IMR-90 (cell line): ENCODE data around the gene DEGS2. TPM values are rescaled to one million over a fixed set of nuclear protein-coding genes. Genes with fewer than 3 reads are reported as not detected.

Source experiments
- ATAC-seq: fragments of 200-7000 bp; cut with Tn5 transposase; 2 replicates; pipeline ENCODE4 v1.9.1; 2020; ENCODE audit warnings: low read depth, mild to moderate bottlenecking, moderate library complexity
- BruUV-seq: library from RNA; stranded (reverse); fragments of 400-500 nt; replicated peaks from 2 replicates; lab custom pipeline; 2021; lab: Mats Ljungman, UMichigan
- CTCF ChIA-PET: fragments of 300-600 bp; formaldehyde crosslinking; extraction: SDS; loops from one replicate; lab custom pipeline; 2021; ENCODE audit warnings: antibody characterized with exemption; lab: Yijun Ruan, JAX
- POLR2A ChIA-PET: fragments of 300-600 bp; sonication (Branson Sonifier 250); formaldehyde crosslinking; loops from one replicate; lab custom pipeline; 2022; ENCODE audit warnings: antibody characterized with exemption; ENCODE audit not compliant: unreplicated experiment; lab: Charles Lee
- DNase-seq: peaks from one replicate; pipeline ENCODE4 v3.0.0; 2013
- H2AFZ ChIP-seq: replicated peaks from 2 replicates; pipeline ENCODE3; 2013; ENCODE audit warnings: low read length, mild to moderate bottlenecking; ENCODE audit not compliant: poor library complexity
- H2AK5ac ChIP-seq: 2 replicates; pipeline ENCODE4 v1.6.1; 2013; ENCODE audit warnings: low read depth, low read length, inconsistent platforms
- H2AK9ac ChIP-seq: replicated peaks from 2 replicates; pipeline ENCODE3; 2013; ENCODE audit warnings: mild to moderate bottlenecking, low read depth, low read length, moderate library complexity; ENCODE audit not compliant: poor library complexity
- H2BK120ac ChIP-seq: 2 replicates; pipeline ENCODE4 v1.6.1; 2013; ENCODE audit warnings: low read depth, low read length, inconsistent platforms
- H2BK15ac ChIP-seq: 3 replicates; pipeline ENCODE4 v1.6.1; 2013; ENCODE audit warnings: low read depth, low read length, inconsistent platforms
- H2BK20ac ChIP-seq: 2 replicates; pipeline ENCODE4 v1.6.1; 2013; ENCODE audit warnings: low read depth, mild to moderate bottlenecking, inconsistent platforms, low read length, moderate library complexity
- H2BK5ac ChIP-seq: 2 replicates; pipeline ENCODE4 v1.6.1; 2013; ENCODE audit warnings: mild to moderate bottlenecking, low read depth, low read length, inconsistent platforms; ENCODE audit not compliant: poor library complexity, severe bottlenecking
- H3K14ac ChIP-seq: replicated peaks from 2 replicates; pipeline ENCODE4 v1.6.1; 2013; ENCODE audit warnings: low read depth, low read length, inconsistent platforms
- H3K18ac ChIP-seq: 2 replicates; pipeline ENCODE4 v1.6.1; 2013; ENCODE audit warnings: low read depth, low read length, control low read depth
- H3K23ac ChIP-seq: 2 replicates; pipeline ENCODE4 v1.6.1; 2013; ENCODE audit warnings: low read depth, low read length, inconsistent platforms
- H3K27ac ChIP-seq: 2 replicates; pipeline ENCODE4 v1.5.1; 2013; ENCODE audit warnings: mild to moderate bottlenecking, control low read depth, low read length; ENCODE audit not compliant: insufficient read depth
- H3K27me3 ChIP-seq: 2 replicates; pipeline ENCODE4 v1.6.1; 2013; ENCODE audit warnings: low read length; ENCODE audit not compliant: control insufficient read depth, insufficient read depth
- H3K36me3 ChIP-seq: 2 replicates; pipeline ENCODE4 v1.6.1; 2013; ENCODE audit warnings: low read length, mixed read lengths; ENCODE audit not compliant: control insufficient read depth, insufficient read depth
- H3K4ac ChIP-seq: 2 replicates; pipeline ENCODE4 v1.6.1; 2013; ENCODE audit warnings: low read depth, low read length, inconsistent platforms
- H3K4me1 ChIP-seq: 2 replicates; pipeline ENCODE4 v1.6.1; 2013; ENCODE audit warnings: low read length, mixed read lengths; ENCODE audit not compliant: control insufficient read depth, insufficient read depth
- H3K4me2 ChIP-seq: 2 replicates; pipeline ENCODE4 v1.6.1; 2013; ENCODE audit warnings: low read depth, mild to moderate bottlenecking, control low read depth, low read length, moderate library complexity
- H3K4me3 ChIP-seq: 2 replicates; pipeline ENCODE4 v1.5.1; 2013; ENCODE audit warnings: low read depth, mild to moderate bottlenecking, control low read depth, low read length, moderate library complexity; ENCODE audit not compliant: insufficient read depth
- H3K56ac ChIP-seq: 2 replicates; pipeline ENCODE4 v1.6.1; 2013; ENCODE audit warnings: low read length, inconsistent platforms; ENCODE audit not compliant: insufficient read depth; ENCODE audit errors: extremely low read depth
- H3K79me1 ChIP-seq, 2 experiments: 2 replicates each; pipeline ENCODE4 v1.6.1; 2013; ENCODE audit warnings: low read length in 2 of 2, inconsistent platforms in 1 of 2, low read depth in 1 of 2
- H3K9ac ChIP-seq: 2 replicates; pipeline ENCODE4 v1.6.1; 2013; ENCODE audit warnings: low read depth, low read length, control low read depth
- H3K9me1 ChIP-seq: 2 replicates; pipeline ENCODE4 v1.6.1; 2013; ENCODE audit warnings: low read length, inconsistent platforms; ENCODE audit not compliant: insufficient read depth
- H3K9me3 ChIP-seq: 2 replicates; pipeline ENCODE4 v1.6.1; 2013; ENCODE audit warnings: low read length; ENCODE audit not compliant: control insufficient read depth, insufficient read depth
- H4K20me1 ChIP-seq: 2 replicates; pipeline ENCODE4 v1.6.1; 2013; ENCODE audit warnings: low read length, inconsistent platforms; ENCODE audit not compliant: insufficient read depth
- H4K5ac ChIP-seq: 2 replicates; pipeline ENCODE4 v1.6.1; 2013; ENCODE audit warnings: mild to moderate bottlenecking, low read depth, low read length, control low read depth
- H4K8ac ChIP-seq, 2 experiments: 2 replicates each; pipeline ENCODE4 v1.6.1; 2013; ENCODE audit warnings: low read depth in 2 of 2, low read length in 2 of 2, control low read depth in 1 of 2, inconsistent platforms in 1 of 2
- H4K91ac ChIP-seq: 2 replicates; pipeline ENCODE4 v1.6.1; 2013; ENCODE audit warnings: low read depth, low read length, inconsistent platforms; ENCODE audit not compliant: insufficient read depth
- BHLHE40 ChIP-seq: fragments of 150-350 bp; IDR thresholded peaks from 2 replicates; pipeline ENCODE4 v1.6.1; 2016; ENCODE audit warnings: mild to moderate bottlenecking, low read depth, low read length
- CEBPB ChIP-seq: IDR thresholded peaks from 2 replicates; pipeline ENCODE4 v1.6.1; 2012; ENCODE audit warnings: low read depth, low read length, improper control_type of control experiment
- CHD1 ChIP-seq: IDR thresholded peaks from 2 replicates; pipeline ENCODE4 v1.6.1; 2012; ENCODE audit warnings: low read depth, low read length, improper control_type of control experiment
- CTCF ChIP-seq: conservative IDR thresholded peaks from 2 replicates; pipeline ENCODE4 v1.5.1; 2012; ENCODE audit warnings: mild to moderate bottlenecking, low read depth, low read length, improper control_type of control experiment
- FOS ChIP-seq: fragments of 150-350 bp; IDR thresholded peaks from 2 replicates; pipeline ENCODE4 v1.6.1; 2016; ENCODE audit warnings: low read depth, low read length
- MAFK ChIP-seq: IDR thresholded peaks from 2 replicates; pipeline ENCODE4 v1.6.1; 2012; ENCODE audit warnings: low read depth, low read length, improper control_type of control experiment
- MAZ ChIP-seq: IDR thresholded peaks from 2 replicates; pipeline ENCODE4 v1.6.1; 2012; ENCODE audit warnings: low read depth, mild to moderate bottlenecking, low read length, improper control_type of control experiment, moderate library complexity, borderline replicate concordance
- MXI1 ChIP-seq: IDR thresholded peaks from 2 replicates; pipeline ENCODE4 v1.6.1; 2012; ENCODE audit warnings: low read depth, mild to moderate bottlenecking, low read length, moderate library complexity, borderline replicate concordance
- NFE2L2 ChIP-seq: fragments of 150-350 bp; IDR thresholded peaks from 2 replicates; pipeline ENCODE4 v1.6.1; 2016; ENCODE audit warnings: low read depth, mild to moderate bottlenecking, low read length
- RAD21 ChIP-seq: IDR thresholded peaks from 2 replicates; pipeline ENCODE4 v1.6.1; 2012; ENCODE audit warnings: low read length, improper control_type of control experiment
- RCOR1 ChIP-seq: IDR thresholded peaks from 2 replicates; pipeline ENCODE4 v1.6.1; 2012; ENCODE audit warnings: mild to moderate bottlenecking, low read length, improper control_type of control experiment; ENCODE audit not compliant: insufficient replicate concordance
- SMC3 ChIP-seq: fragments of 150-350 bp; IDR thresholded peaks from 2 replicates; pipeline ENCODE4 v1.6.1; 2016; ENCODE audit warnings: low read depth, mild to moderate bottlenecking, antibody characterized with exemption, low read length, moderate library complexity
- USF2 ChIP-seq: fragments of 150-350 bp; IDR thresholded peaks from 2 replicates; pipeline ENCODE4 v1.6.1; 2017; ENCODE audit warnings: mild to moderate bottlenecking, antibody characterized with exemption, low read length, low read depth
- WGBS, 2 experiments: methylation state at CpG; one replicate each; pipeline versions ENCODE4 v1.1.5 to v1.1.7; 2013; ENCODE audit warnings: missing lambda C conversion rate in 2 of 2; ENCODE audit not compliant: insufficient read length in 1 of 2; ENCODE audit errors: extremely low coverage in 2 of 2; 5-methylcytosine and 5-hydroxymethylcytosine counted together
- dilution Hi-C: fragments of 300-500 bp; cut with HindIII; formaldehyde crosslinking; loops from one replicate; pipeline ENCODE4 v1.14.3; 2018; ENCODE audit warnings: low sequenced_read_pairs; ENCODE audit not compliant: unreplicated experiment
- in situ Hi-C: fragments of 300-500 bp; cut with MboI; formaldehyde crosslinking; loops from 3 replicates; pipeline ENCODE4 v1.14.3; 2019; ENCODE audit warnings: low sequenced_read_pairs, inconsistent platforms, mixed read lengths
- intact Hi-C: fragments of 100-400 bp; cut with micrococcal nuclease; formaldehyde crosslinking; loops from 2 replicates; pipeline ENCODE4 v1.10.0; 2022
- polyA plus RNA-seq, 3 experiments: library from polyadenylated mRNA; depleted of rRNA; stranded (reverse); fragments of >200 nt; gene quantifications; 2 replicates each; pipeline ENCODE4 v1.2.3, GENCODE V29; 2012; ENCODE audit warnings: low replicate concordance in 1 of 3
- total RNA-seq: library from RNA; depleted of rRNA; stranded (reverse); fragments of >200 nt; gene quantifications from 2 replicates; pipeline ENCODE4 v1.2.3, GENCODE V29; 2012

The DEGS2 gene
- total and polyA plus RNA-seq, 2 of the 4 experiments (the other 2 are of a cell fraction) = not detected

- in situ Hi-C loops = no loop called here
- TF ChIP-seq CEBPB = no peak
- TF ChIP-seq CHD1 = no peak
- TF ChIP-seq SMC3 = peak; percentile 95
- no peak for TF ChIP-seq USF2
- TF ChIP-seq CTCF = peak; percentile 85
- no peak for TF ChIP-seq MAFK
- no peak for TF ChIP-seq RCOR1
- no peak for TF ChIP-seq BHLHE40
- TF ChIP-seq RAD21 = peak; percentile 93
- no peak for TF ChIP-seq MAZ
- no peak; the same call in 1 of the 2 replicates for TF ChIP-seq FOS
- TF ChIP-seq NFE2L2 = no peak
- TF ChIP-seq MXI1 = 0 out of 2 replicates have a peak, but pooled peaks have one; percentile 26
Measured at GRCh38 chr14:100108042-100108825, 51.2 kb downstream of the DEGS2 start.

More at GRCh38 chr14:100108042-100108825, 51.2 kb downstream of the DEGS2 start:
- H2AK5ac ChIP-seq = peak overlapping the region; percentile 40
- H3K4me2 ChIP-seq = no peak overlapping the region
- peak overlapping the region; percentile 64; the same call in 2 of the 3 replicates for H2BK15ac ChIP-seq
- H3K36me3 ChIP-seq = no peaks in the 10 kb centered on the region
- intact Hi-C loops = loop anchor here (1.0 to 5.0 kb wide), 2 partner anchors 76 to 126 kb away; no protein-coding TSS in a partner anchor
- dilution Hi-C loops = no loop called here
- H3K4me3 ChIP-seq = no peak overlapping the region
- peak overlapping the region; percentile 20 to 59; a peak in 2 of 4 replicates for H4K8ac ChIP-seq
- H3K9me1 ChIP-seq = peaks cover 24% of the 10 kb centered on the region
- peak overlapping the region; percentile 77 for H2AFZ ChIP-seq
- peak overlapping the region; percentile 78; the same call in 1 of the 2 replicates for H2BK120ac ChIP-seq
- no peak overlapping the region for H3K14ac ChIP-seq
- H3K56ac ChIP-seq = no peak overlapping the region
- H3K23ac ChIP-seq = no peak overlapping the region
- ChIA-PET POLR2A (no interaction called here), CTCF (interaction anchor here (0.6 to 2.1 kb wide), 13 partner anchors 9 to 141 kb away, joined by 3 to 7 read pairs (median 4); no protein-coding TSS in a partner anchor)
- no peaks in the 10 kb centered on the region for H3K27me3 ChIP-seq
- H3K4me1 ChIP-seq = peaks cover 28% of the 10 kb centered on the region
- peak overlapping the region; percentile 10; the same call in 1 of the 2 replicates for H3K18ac ChIP-seq
- H3K9me3 ChIP-seq = no peaks in the 10 kb centered on the region
- no peaks in the 10 kb centered on the region for H4K20me1 ChIP-seq
- no peak overlapping the region for H3K27ac ChIP-seq
- H4K5ac ChIP-seq = 0 out of 2 replicates have a peak overlapping the region, but pooled peaks have one; percentile 25
- WGBS, 2 experiments = 28% methylated on average over 8 of the region's 13 CpGs; no CpG with 5 or more reads in 1 of the 2 experiments
- peak overlapping the region; percentile 25 for H2BK5ac ChIP-seq
- ATAC-seq (peak; percentile 87), DNase-seq (peak; percentile 65)
- H2AK9ac ChIP-seq = peak overlapping the region; percentile 51
- H2BK20ac ChIP-seq = 0 out of 2 replicates have a peak overlapping the region, but pooled peaks have one; percentile 69
- no TSS peak for BruUV-seq
- H3K4ac ChIP-seq = peak overlapping the region; percentile 75
- no peak overlapping the region; the same call in 1 of the 2 replicates for H3K9ac ChIP-seq
- H4K91ac ChIP-seq = peak overlapping the region; percentile 25; the same call in 1 of the 2 replicates
- peaks cover 4 to 22% of the 10 kb centered on the region in 2 experiments; a peak in 2 of 4 replicates for H3K79me1 ChIP-seq
